ENCODE data around the gene CLEC2L. TPM values are rescaled to one million over a fixed set of nuclear protein-coding genes. Genes with fewer than 3 reads are reported as not detected.
"Not testable (repeated sequence)": the region's sequence is repeated elsewhere in the genome, so short reads cannot be mapped to it uniquely, and the experiment has no call there.

CLEC2L gene
- total RNA-seq, 1 experiment from 2014 or later: not detected

GRCh38 chr7:139534966-139535651 is 11.6 kb downstream of the CLEC2L start:
- Histone ChIP-seq H3K36me3 (no peaks in the 10 kb centered on the region), H3K4me3 (no peak overlapping the region), H3K27ac (no peak overlapping the region), H3K27me3 (no peaks in the 10 kb centered on the region), H3K9me3 (replicated peaks) (no peaks in the 10 kb centered on the region), H3K4me1 (no peaks in the 10 kb centered on the region)
- no peak for DNase-seq

- Histone ChIP-seq H3K27ac (no peak overlapping the region), H3K9me3 (replicated peaks) (no peaks in the 10 kb centered on the region), H3K4me1 (no peaks in the 10 kb centered on the region), H3K27me3 (no peaks in the 10 kb centered on the region), H3K4me3 (no peak overlapping the region), H3K36me3 (no peaks in the 10 kb centered on the region)
- DNase-seq: no peak
These were observed 12.7 kb downstream of the CLEC2L start for GRCh38 chr7:139536152-139536551.

- Histone ChIP-seq H3K27ac (no peak overlapping the region), H3K27me3 (no peaks in the 10 kb centered on the region), H3K4me1 (no peaks in the 10 kb centered on the region), H3K9me3 (replicated peaks) (no peaks in the 10 kb centered on the region), H3K36me3 (no peaks in the 10 kb centered on the region), H3K4me3 (no peak overlapping the region)
- DNase-seq: no peak
These were observed 15.6 kb downstream of the CLEC2L start for GRCh38 chr7:139538881-139539635.

GRCh38 chr7:139540203-139540602 is 16.7 kb downstream of the CLEC2L start:
- Histone ChIP-seq H3K4me3 (no peak overlapping the region), H3K27ac (no peak overlapping the region), H3K9me3 (replicated peaks) (no peaks in the 10 kb centered on the region), H3K27me3 (no peaks in the 10 kb centered on the region), H3K36me3 (no peaks in the 10 kb centered on the region), H3K4me1 (no peaks in the 10 kb centered on the region)
- no peak for DNase-seq

GRCh38 chr7:139541600-139542307 is 18.3 kb downstream of the CLEC2L start:
- H3K4me3 ChIP-seq: no peak overlapping the region
- no peaks in the 10 kb centered on the region for H3K27me3 ChIP-seq
- no peaks in the 10 kb centered on the region for H3K36me3 ChIP-seq
- DNase-seq: no peak
- no peaks in the 10 kb centered on the region for H3K9me3 ChIP-seq (replicated peaks)
- no peaks in the 10 kb centered on the region for H3K4me1 ChIP-seq
- H3K27ac ChIP-seq: no peak overlapping the region

GRCh38 chr7:139542308-139543151 is 19.0 kb downstream of the CLEC2L start:
- Histone ChIP-seq H3K9me3 (replicated peaks) (no peaks in the 10 kb centered on the region), H3K27ac (no peak overlapping the region), H3K4me1 (no peaks in the 10 kb centered on the region), H3K36me3 (no peaks in the 10 kb centered on the region), H3K27me3 (no peaks in the 10 kb centered on the region), H3K4me3 (no peak overlapping the region)
- DNase-seq: no peak

GRCh38 chr7:139543801-139544603 is 20.5 kb downstream of the CLEC2L start:
- Histone ChIP-seq H3K27me3 (no peaks in the 10 kb centered on the region), H3K4me3 (no peak overlapping the region), H3K9me3 (replicated peaks) (no peaks in the 10 kb centered on the region), H3K36me3 (no peaks in the 10 kb centered on the region), H3K27ac (no peak overlapping the region), H3K4me1 (no peaks in the 10 kb centered on the region)
- no peak for DNase-seq

- H3K27ac ChIP-seq: no peak overlapping the region
- H3K36me3 ChIP-seq: no peaks in the 10 kb centered on the region
- no peaks in the 10 kb centered on the region for H3K4me1 ChIP-seq
- no peak for DNase-seq
- no peak overlapping the region for H3K4me3 ChIP-seq
- no peaks in the 10 kb centered on the region for H3K27me3 ChIP-seq
- no peaks in the 10 kb centered on the region for H3K9me3 ChIP-seq (replicated peaks)
These were observed 21.2 kb downstream of the CLEC2L start for GRCh38 chr7:139544645-139545044.

GRCh38 chr7:139548302-139549028 is 25.0 kb downstream of the CLEC2L start:
- DNase-seq: no peak
- no peaks in the 10 kb centered on the region for H3K9me3 ChIP-seq (replicated peaks)
- no peak overlapping the region for H3K27ac ChIP-seq
- H3K36me3 ChIP-seq: no peaks in the 10 kb centered on the region
- no peaks in the 10 kb centered on the region for H3K27me3 ChIP-seq
- H3K4me3 ChIP-seq: no peak overlapping the region
- no peaks in the 10 kb centered on the region for H3K4me1 ChIP-seq

- not testable (repeated sequence) for H3K36me3 ChIP-seq; H3K27ac ChIP-seq; H3K4me3 ChIP-seq; H3K4me1 ChIP-seq; DNase-seq; H3K9me3 ChIP-seq (replicated peaks); H3K27me3 ChIP-seq
These were observed 30.7 kb downstream of the CLEC2L start for GRCh38 chr7:139553991-139554700.

- H3K27me3 ChIP-seq: no peaks in the 10 kb centered on the region
- no peak overlapping the region for H3K27ac ChIP-seq
- no peak overlapping the region for H3K4me3 ChIP-seq
- H3K9me3 ChIP-seq (replicated peaks): peaks cover 6% of the 10 kb centered on the region; the same call in 1 of the 2 replicates
- no peaks in the 10 kb centered on the region for H3K36me3 ChIP-seq
- DNase-seq: no peak
- H3K4me1 ChIP-seq: no peaks in the 10 kb centered on the region
These were observed 34.5 kb downstream of the CLEC2L start for GRCh38 chr7:139557857-139558581.

GRCh38 chr7:139559364-139560105 is 36.0 kb downstream of the CLEC2L start:
- no peaks in the 10 kb centered on the region for H3K4me1 ChIP-seq
- H3K27me3 ChIP-seq: no peaks in the 10 kb centered on the region
- no peaks in the 10 kb centered on the region for H3K36me3 ChIP-seq
- no peak for DNase-seq
- no peak overlapping the region for H3K27ac ChIP-seq
- H3K4me3 ChIP-seq: no peak overlapping the region
- H3K9me3 ChIP-seq (replicated peaks): peaks cover 6% of the 10 kb centered on the region; the same call in 1 of the 2 replicates

Measured in SJCRH30 (cell line).